ENCODE measurements around the gene KLC1.
"Not testable (repeated sequence)": the region's sequence is repeated elsewhere in the genome, so short reads cannot be mapped to it uniquely, and the experiment has no call there.

Gene KLC1

GRCh38 chr14:103688906-103689902 lies 60.2 kb downstream of the KLC1 start:
- no peak overlapping the region for H3K4me3 ChIP-seq (ENCODE audit: low read length)
- no peak for TF ChIP-seq CTCF (conservative IDR thresholded peaks at IDR 0.05; ENCODE audit: low read depth, low read length)
- peak; percentile 43 for DNase-seq (ENCODE audit: low read depth)

- no peak for TF ChIP-seq CTCF (conservative IDR thresholded peaks at IDR 0.05; ENCODE audit: low read depth, low read length)
- H3K4me3 ChIP-seq (ENCODE audit: low read length) = no peak overlapping the region
- no peak for DNase-seq (ENCODE audit: low read depth)
These were observed 61.3 kb downstream of the KLC1 start for GRCh38 chr14:103690332-103690731.

GRCh38 chr14:103691655-103692054 lies 62.6 kb downstream of the KLC1 start:
- not testable (repeated sequence) for DNase-seq (ENCODE audit: low read depth)

GRCh38 chr14:103692159-103692558 lies 63.1 kb downstream of the KLC1 start:
- no peak overlapping the region for H3K4me3 ChIP-seq (ENCODE audit: low read length)
- no peak for DNase-seq (ENCODE audit: low read depth)
- no peak for TF ChIP-seq CTCF (conservative IDR thresholded peaks at IDR 0.05; ENCODE audit: low read depth, low read length)

More at GRCh38 chr14:103691655-103692054, 62.6 kb downstream of the KLC1 start:
- H3K4me3 ChIP-seq (ENCODE audit: low read length) = not testable (repeated sequence)

GRCh38 chr14:103692871-103693270 lies 63.9 kb downstream of the KLC1 start:
- no peak for TF ChIP-seq CTCF (conservative IDR thresholded peaks at IDR 0.05; ENCODE audit: low read depth, low read length)
- H3K4me3 ChIP-seq (ENCODE audit: low read length) = no peak overlapping the region
- no peak for DNase-seq (ENCODE audit: low read depth)

- no peak for TF ChIP-seq CTCF (conservative IDR thresholded peaks at IDR 0.05; ENCODE audit: low read depth, low read length)
- H3K4me3 ChIP-seq (ENCODE audit: low read length) = no peak overlapping the region
These were observed 64.5 kb downstream of the KLC1 start for GRCh38 chr14:103693515-103693914.

GRCh38 chr14:103694572-103695026 lies 65.6 kb downstream of the KLC1 start:
- no peak overlapping the region for H3K4me3 ChIP-seq (ENCODE audit: low read length)
- peak; percentile 3 for TF ChIP-seq CTCF (conservative IDR thresholded peaks at IDR 0.05; ENCODE audit: low read depth, low read length)

More at GRCh38 chr14:103693515-103693914, 64.5 kb downstream of the KLC1 start:
- no peak for DNase-seq (ENCODE audit: low read depth)

More at GRCh38 chr14:103694572-103695026, 65.6 kb downstream of the KLC1 start:
- no peak for DNase-seq (ENCODE audit: low read depth)
